Measurements from ENCODE around the gene TMOD2.
A peak's percentile ranks its signal among the peaks of the same experiment; 100 is the strongest.

The TMOD2 gene

DNA sequence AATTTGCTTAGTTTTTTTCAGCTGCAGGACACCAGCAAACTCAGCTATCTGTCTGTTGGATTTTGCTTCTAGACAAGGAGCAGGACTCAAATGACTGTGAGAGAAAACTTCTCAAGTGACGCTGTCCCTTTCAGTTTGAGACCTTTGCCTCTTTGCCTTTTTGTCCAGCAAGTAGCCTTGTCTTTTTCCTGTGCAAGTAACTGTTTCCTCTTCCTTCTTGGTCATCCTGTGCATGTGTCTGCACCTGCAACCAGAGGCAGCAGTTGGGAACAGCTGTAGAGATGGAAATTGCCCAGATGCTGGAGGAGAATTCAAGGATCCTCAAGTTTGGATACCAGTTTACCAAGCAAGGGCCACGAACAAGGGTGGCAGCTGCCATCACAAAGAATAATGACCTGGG, 54.7 kb downstream of the TMOD2 start:
- TF ChIP-seq, protein P1, sequence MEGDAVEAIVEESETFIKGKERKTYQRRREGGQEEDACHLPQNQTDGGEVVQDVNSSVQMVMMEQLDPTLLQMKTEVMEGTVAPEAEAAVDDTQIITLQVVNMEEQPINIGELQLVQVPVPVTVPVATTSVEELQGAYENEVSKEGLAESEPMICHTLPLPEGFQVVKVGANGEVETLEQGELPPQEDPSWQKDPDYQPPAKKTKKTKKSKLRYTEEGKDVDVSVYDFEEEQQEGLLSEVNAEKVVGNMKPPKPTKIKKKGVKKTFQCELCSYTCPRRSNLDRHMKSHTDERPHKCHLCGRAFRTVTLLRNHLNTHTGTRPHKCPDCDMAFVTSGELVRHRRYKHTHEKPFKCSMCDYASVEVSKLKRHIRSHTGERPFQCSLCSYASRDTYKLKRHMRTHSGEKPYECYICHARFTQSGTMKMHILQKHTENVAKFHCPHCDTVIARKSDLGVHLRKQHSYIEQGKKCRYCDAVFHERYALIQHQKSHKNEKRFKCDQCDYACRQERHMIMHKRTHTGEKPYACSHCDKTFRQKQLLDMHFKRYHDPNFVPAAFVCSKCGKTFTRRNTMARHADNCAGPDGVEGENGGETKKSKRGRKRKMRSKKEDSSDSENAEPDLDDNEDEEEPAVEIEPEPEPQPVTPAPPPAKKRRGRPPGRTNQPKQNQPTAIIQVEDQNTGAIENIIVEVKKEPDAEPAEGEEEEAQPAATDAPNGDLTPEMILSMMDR (IDR thresholded peaks at IDR 0.05; ENCODE audit: low read depth, low read length), result no peak
- no peak overlapping the region for H3K4me3 ChIP-seq (ENCODE audit: low read depth, low read length)
- DNase-seq (ENCODE audit: low read depth, low spot score), result no peak
- in situ Hi-C loops (cut with HindIII; ENCODE audit: low sequenced_read_pairs), result no loop called here

DNA sequence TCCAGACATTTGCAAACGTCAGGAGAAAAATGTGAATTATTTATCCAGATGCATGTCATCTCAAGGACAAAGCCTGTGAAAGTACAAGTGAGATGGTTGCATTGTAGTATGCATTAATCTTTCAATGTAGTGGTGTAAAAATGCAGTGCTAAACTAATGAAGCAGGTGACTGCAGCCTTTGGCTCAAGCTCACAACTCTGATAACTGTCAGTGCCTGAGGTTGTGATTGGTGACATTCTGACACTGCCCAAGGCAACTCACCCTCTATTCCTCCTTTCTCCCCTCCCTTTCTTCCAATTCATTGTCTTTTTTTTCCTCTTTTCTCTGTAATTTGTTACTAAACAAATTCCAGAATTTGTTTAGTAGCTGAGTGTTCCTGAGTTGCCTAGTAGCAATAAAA, 58.1 kb downstream of the TMOD2 start:
- no peak for DNase-seq (ENCODE audit: low read depth, low spot score)
- TF ChIP-seq, protein P1 (IDR thresholded peaks at IDR 0.05; ENCODE audit: low read depth, low read length), result no peak
- no peak overlapping the region for H3K4me3 ChIP-seq (ENCODE audit: low read depth, low read length)
- in situ Hi-C loops (cut with HindIII; ENCODE audit: low sequenced_read_pairs), result no loop called here

DNA sequence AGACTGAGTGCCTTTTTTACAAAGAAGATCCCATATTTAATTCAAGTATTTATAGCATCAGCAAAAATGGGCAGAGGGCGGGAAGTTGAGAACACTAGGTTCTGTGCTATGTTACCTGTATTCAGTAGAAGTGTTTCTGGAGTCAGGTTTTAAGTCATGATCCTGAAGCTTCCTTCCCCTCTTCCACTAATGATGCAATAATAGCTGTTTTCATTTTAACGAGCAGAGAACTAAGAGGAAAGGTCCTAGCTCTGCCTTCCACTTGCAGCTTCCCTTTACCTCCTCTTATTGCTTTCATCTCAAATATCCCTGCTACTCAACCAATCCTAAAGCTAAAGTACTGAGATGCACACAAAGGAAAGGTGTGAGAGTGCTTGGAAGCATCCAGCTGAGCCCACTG, 61.2 kb downstream of the TMOD2 start:
- in situ Hi-C loops (cut with HindIII; ENCODE audit: low sequenced_read_pairs), result no loop called here
- TF ChIP-seq, protein P1 (IDR thresholded peaks at IDR 0.05; ENCODE audit: low read depth, low read length), result no peak
- no peak overlapping the region for H3K4me3 ChIP-seq (ENCODE audit: low read depth, low read length)
- DNase-seq (ENCODE audit: low read depth, low spot score), result no peak

DNA sequence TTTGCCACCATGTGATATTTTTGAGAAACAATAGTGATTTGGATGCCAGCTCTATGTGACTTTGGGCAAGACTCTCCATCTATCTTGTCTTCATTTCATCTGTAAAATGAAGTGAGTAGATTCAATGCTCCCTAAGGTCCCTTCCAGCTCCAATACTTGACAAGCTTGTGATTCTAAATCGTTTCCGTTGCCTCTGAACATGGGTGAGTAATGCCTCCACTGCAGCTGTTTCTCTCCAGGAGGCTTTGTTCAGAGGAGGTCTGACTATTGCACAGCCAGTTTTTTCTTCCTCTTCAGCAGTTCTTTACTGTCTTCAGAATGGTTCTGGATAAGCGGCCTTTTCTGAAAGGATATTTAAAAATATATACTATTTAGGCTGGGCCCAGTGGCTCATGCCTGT, 63.2 kb downstream of the TMOD2 start:
- in situ Hi-C loops (cut with HindIII; ENCODE audit: low sequenced_read_pairs), result no loop called here
- TF ChIP-seq, protein P1 (IDR thresholded peaks at IDR 0.05; ENCODE audit: low read depth, low read length), result no peak
- DNase-seq (ENCODE audit: low read depth, low spot score), result peak; percentile 78
- H3K4me3 ChIP-seq (ENCODE audit: low read depth, low read length), result no peak overlapping the region

DNA sequence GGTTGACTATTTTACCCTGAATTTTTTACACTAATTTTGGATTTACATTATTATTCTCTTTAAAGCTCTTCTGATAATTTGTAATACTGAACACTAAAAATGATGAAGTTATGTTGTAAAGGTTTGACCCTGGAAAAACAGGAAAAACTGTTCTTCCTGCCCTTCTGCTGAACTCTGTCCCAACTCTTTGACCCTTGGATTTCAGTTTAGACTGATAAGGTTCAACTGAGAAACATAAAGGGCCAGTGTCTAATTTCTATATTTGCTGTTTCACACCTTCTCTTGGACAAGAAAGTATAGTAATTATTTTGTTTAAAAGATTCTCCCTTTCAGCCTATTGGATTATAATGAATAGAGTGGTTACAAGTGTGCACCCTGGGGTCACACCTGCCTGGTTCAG, 65.2 kb downstream of the TMOD2 start:
- DNase-seq (ENCODE audit: low read depth, low spot score), result no peak
- in situ Hi-C loops (cut with HindIII; ENCODE audit: low sequenced_read_pairs), result no loop called here
- TF ChIP-seq, protein P1 (IDR thresholded peaks at IDR 0.05; ENCODE audit: low read depth, low read length), result no peak
- no peak overlapping the region for H3K4me3 ChIP-seq (ENCODE audit: low read depth, low read length)

DNA sequence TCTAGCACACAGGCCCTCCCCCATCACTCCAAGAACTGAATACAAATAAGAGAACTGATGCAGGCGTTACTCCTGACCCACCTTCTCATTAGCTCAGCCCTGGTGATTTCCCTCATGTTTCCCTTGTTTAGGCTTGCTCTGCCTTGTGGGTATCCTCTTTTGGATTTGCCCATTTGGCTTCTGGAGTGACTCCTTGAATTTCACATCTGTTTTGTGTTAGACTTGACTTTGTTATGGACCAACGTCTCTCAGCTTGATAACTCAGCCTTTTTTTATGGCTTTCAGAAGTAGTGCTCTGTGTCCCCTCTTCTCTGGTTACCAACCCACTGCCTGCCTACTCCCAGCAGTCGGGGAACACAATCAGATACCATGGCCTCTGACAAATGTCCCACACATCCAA, 66.8 kb downstream of the TMOD2 start:
- TF ChIP-seq, protein P1 (IDR thresholded peaks at IDR 0.05; ENCODE audit: low read depth, low read length), result no peak
- in situ Hi-C loops (cut with HindIII; ENCODE audit: low sequenced_read_pairs), result no loop called here
- DNase-seq (ENCODE audit: low read depth, low spot score), result no peak
- H3K4me3 ChIP-seq (ENCODE audit: low read depth, low read length), result no peak overlapping the region

DNA sequence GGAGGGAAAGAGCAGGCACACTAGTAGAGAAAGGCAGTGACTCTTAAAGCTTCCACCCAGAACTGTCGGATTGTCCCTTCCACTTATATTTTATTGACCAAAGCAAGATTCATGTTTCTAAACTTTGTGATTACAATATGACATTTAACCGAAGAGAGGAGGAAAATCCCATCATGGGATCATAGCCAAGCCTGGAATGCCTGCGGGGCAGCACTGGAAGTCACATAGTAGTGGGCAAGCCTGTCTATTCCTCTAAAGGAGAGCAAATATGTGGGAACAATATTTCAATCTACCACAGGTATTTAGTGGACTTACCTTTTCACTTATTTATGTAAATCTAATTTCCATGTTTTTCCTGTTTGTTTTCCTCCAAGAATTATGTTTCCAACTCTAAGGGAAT, 74.3 kb downstream of the TMOD2 start:
- no peak overlapping the region for H3K4me3 ChIP-seq (ENCODE audit: low read depth, low read length)
- DNase-seq (ENCODE audit: low read depth, low spot score), result no peak
- TF ChIP-seq, protein P1 (IDR thresholded peaks at IDR 0.05; ENCODE audit: low read depth, low read length), result no peak
- in situ Hi-C loops (cut with HindIII; ENCODE audit: low sequenced_read_pairs), result no loop called here
